GM19043 (cell line): ENCODE results near the gene CNTNAP3B.
"Not testable (repeated sequence)": the region's sequence is repeated elsewhere in the genome, so short reads cannot be mapped to it uniquely, and the experiment has no call there.

ENCODE experiments used
- ATAC-seq: cut with Tn5 transposase; IDR thresholded peaks from one replicate; pipeline ENCODE4 v1.9.1; 2021; ENCODE audit warnings: low read depth; ENCODE audit not compliant: unreplicated experiment

The CNTNAP3B gene

GRCh38 chr9:41980271-41980670, 149.0 kb downstream of the CNTNAP3B start:
- ATAC-seq, result not testable (repeated sequence)

GRCh38 chr9:41977965-41978600, 151.1 kb downstream of the CNTNAP3B start:
- ATAC-seq, result not testable (repeated sequence)

- not testable (repeated sequence) for ATAC-seq
Measured at GRCh38 chr9:41974906-41975305, 154.3 kb downstream of the CNTNAP3B start.

GRCh38 chr9:41953007-41953406, 176.2 kb downstream of the CNTNAP3B start:
- ATAC-seq, result not testable (repeated sequence)

GRCh38 chr9:41941738-41942137, 187.5 kb downstream of the CNTNAP3B start:
- not testable (repeated sequence) for ATAC-seq

GRCh38 chr9:41938143-41938542, 191.1 kb downstream of the CNTNAP3B start:
- not testable (repeated sequence) for ATAC-seq

- ATAC-seq, result not testable (repeated sequence)
Measured at GRCh38 chr9:41935727-41936126, 193.5 kb downstream of the CNTNAP3B start.

- not testable (repeated sequence) for ATAC-seq
Measured at GRCh38 chr9:41929172-41929571, 200.1 kb downstream of the CNTNAP3B start.

GRCh38 chr9:41917374-41917773, 211.9 kb downstream of the CNTNAP3B start:
- not testable (repeated sequence) for ATAC-seq

- not testable (repeated sequence) for ATAC-seq
Measured at GRCh38 chr9:41905488-41905887, 223.7 kb downstream of the CNTNAP3B start.

- ATAC-seq, result not testable (repeated sequence)
Measured at GRCh38 chr9:41902762-41903161, 226.5 kb downstream of the CNTNAP3B start.

- not testable (repeated sequence) for ATAC-seq
Measured at GRCh38 chr9:41898720-41899343, 230.4 kb downstream of the CNTNAP3B start.

- ATAC-seq, result not testable (repeated sequence)
Measured at GRCh38 chr9:41874557-41874956, 254.7 kb downstream of the CNTNAP3B start.

GRCh38 chr9:41855422-41855821, 273.8 kb downstream of the CNTNAP3B start:
- not testable (repeated sequence) for ATAC-seq

- not testable (repeated sequence) for ATAC-seq
Measured at GRCh38 chr9:41851848-41852740, 277.1 kb downstream of the CNTNAP3B start.

GRCh38 chr9:41847829-41848228, 281.4 kb downstream of the CNTNAP3B start:
- ATAC-seq, result not testable (repeated sequence)
